ENCODE measurements around the gene OCIAD2.

GRCh38 chr4:48913346-48913745 lies 6.8 kb upstream of the OCIAD2 start:
- TF ChIP-seq CTCF (IDR thresholded peaks at IDR 0.05 in 2 of 3, conservative IDR thresholded peaks at IDR 0.05 in 1 of 3; ENCODE audit: borderline replicate concordance in 1 of 3, insufficient read depth in 1 of 3, low read depth in 2 of 3, low read length in 2 of 3) = no peak
- TF ChIP-seq EZH2 (IDR thresholded peaks at IDR 0.05) = no peak
- TF ChIP-seq YY1 (IDR thresholded peaks at IDR 0.05; ENCODE audit: extremely low read depth, insufficient replicate concordance, low read depth, low read length) = no peak
- no peak for TF ChIP-seq SP1 (IDR thresholded peaks at IDR 0.05; ENCODE audit: low read depth)
- no peak for TF ChIP-seq POLR2A (IDR thresholded peaks at IDR 0.05; ENCODE audit: borderline replicate concordance, extremely low read depth, insufficient read depth, insufficient read length)
- TF ChIP-seq REST (IDR thresholded peaks at IDR 0.05; ENCODE audit: low read depth) = no peak
- no peak for TF ChIP-seq JUND (IDR thresholded peaks at IDR 0.05)
